ENCODE measurements around the gene RBM46.

DNA sequence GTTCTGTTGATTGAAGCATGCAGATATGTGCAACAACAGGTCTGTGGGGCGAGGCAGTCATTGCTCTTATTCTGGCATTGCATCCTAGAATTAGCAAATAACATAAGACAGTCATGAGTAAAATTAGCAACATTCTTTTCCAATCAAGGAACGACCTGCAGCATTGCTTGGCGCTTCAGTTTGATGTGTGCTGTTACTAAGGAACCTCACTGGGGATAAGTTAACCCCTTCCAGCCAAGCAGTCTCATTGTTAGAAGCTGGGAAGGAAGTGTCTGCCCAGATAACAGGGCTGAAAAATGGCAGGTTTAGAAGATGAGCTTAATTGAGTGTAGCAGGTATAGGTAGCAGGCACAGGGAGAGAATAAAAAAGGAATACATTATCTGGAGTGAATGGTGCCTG lies 55.4 kb downstream of the RBM46 start:
- TF ChIP-seq CTCF (IDR thresholded peaks at IDR 0.05), result no peak
- no peak for TF ChIP-seq POLR2A (IDR thresholded peaks at IDR 0.05)

Data from adrenal gland (tissue), 5 donors.